ENCODE measurements around the gene FRK. TPM values are rescaled to one million over a fixed set of nuclear protein-coding genes. Genes with fewer than 3 reads are reported as not detected.
"Not testable (repeated sequence)": the region's sequence is repeated elsewhere in the genome, so short reads cannot be mapped to it uniquely, and the experiment has no call there.

Gene FRK
- total and polyA plus RNA-seq, 2 donors, result 0.80 to 0.98 TPM

- DNase-seq (ENCODE audit: low read depth in 6 of 9, low spot score in 9 of 9), result no peak
- Histone ChIP-seq H3K36me3 (ENCODE audit: control insufficient read depth in 2 of 2, insufficient read depth in 2 of 2, low read length in 1 of 2) (no peaks in the 10 kb centered on the region), H3K27me3 (ENCODE audit: control insufficient read depth in 2 of 2, insufficient read depth in 1 of 2, low read length in 1 of 2) (no peaks in the 10 kb centered on the region), H3K4me1 (ENCODE audit: control insufficient read depth in 2 of 2, insufficient read depth in 2 of 2, low read length in 2 of 2) (no peaks in the 10 kb centered on the region), H3K27ac (ENCODE audit: low read depth in 1 of 2, low read length in 1 of 2) (no peak overlapping the region), H3K9me3 (ENCODE audit: control insufficient read depth in 2 of 2, insufficient read depth in 1 of 2, low read length in 1 of 2) (no peaks in the 10 kb centered on the region), H3K4me3 (ENCODE audit: low read length in 2 of 2) (no peak overlapping the region)
- 91% methylated on average over 3 of the region's 3 CpGs for WGBS
Observed at GRCh38 chr6:116047173-116047933, 13.3 kb downstream of the FRK start.

GRCh38 chr6:116046737-116047136 is 14.0 kb downstream of the FRK start:
- no peak overlapping the region for H3K4me3 ChIP-seq (ENCODE audit: low read length in 2 of 2)
- no peak overlapping the region for H3K27ac ChIP-seq (ENCODE audit: low read depth in 1 of 2, low read length in 1 of 2)
- H3K27me3 ChIP-seq (ENCODE audit: control insufficient read depth in 2 of 2, insufficient read depth in 1 of 2, low read length in 1 of 2), result no peaks in the 10 kb centered on the region
- H3K36me3 ChIP-seq (ENCODE audit: control insufficient read depth in 2 of 2, insufficient read depth in 2 of 2, low read length in 1 of 2), result no peaks in the 10 kb centered on the region
- no peaks in the 10 kb centered on the region for H3K4me1 ChIP-seq (ENCODE audit: control insufficient read depth in 2 of 2, insufficient read depth in 2 of 2, low read length in 2 of 2)
- WGBS, result 3% methylated on average over 1 of the region's 1 CpG
- no peaks in the 10 kb centered on the region for H3K9me3 ChIP-seq (ENCODE audit: control insufficient read depth in 2 of 2, insufficient read depth in 1 of 2, low read length in 1 of 2)
- DNase-seq (ENCODE audit: low read depth in 6 of 9, low spot score in 9 of 9), result no peak

- DNase-seq (ENCODE audit: low read depth in 6 of 9, low spot score in 9 of 9); H3K27ac ChIP-seq (ENCODE audit: low read depth in 1 of 2, low read length in 1 of 2): not testable (repeated sequence)
Observed at GRCh38 chr6:116046272-116046671, 14.4 kb downstream of the FRK start.

GRCh38 chr6:116041934-116042333 is 18.8 kb downstream of the FRK start:
- no peaks in the 10 kb centered on the region for H3K9me3 ChIP-seq (ENCODE audit: control insufficient read depth in 2 of 2, insufficient read depth in 1 of 2, low read length in 1 of 2)
- no peak for DNase-seq (ENCODE audit: low read depth in 6 of 9, low spot score in 9 of 9)
- H3K4me3 ChIP-seq (ENCODE audit: low read length in 2 of 2), result no peak overlapping the region
- no peaks in the 10 kb centered on the region for H3K4me1 ChIP-seq (ENCODE audit: control insufficient read depth in 2 of 2, insufficient read depth in 2 of 2, low read length in 2 of 2)
- H3K36me3 ChIP-seq (ENCODE audit: control insufficient read depth in 2 of 2, insufficient read depth in 2 of 2, low read length in 1 of 2), result no peaks in the 10 kb centered on the region
- WGBS, result 92% methylated on average over 5 of the region's 5 CpGs
- no peaks in the 10 kb centered on the region for H3K27me3 ChIP-seq (ENCODE audit: control insufficient read depth in 2 of 2, insufficient read depth in 1 of 2, low read length in 1 of 2)
- H3K27ac ChIP-seq (ENCODE audit: low read depth in 1 of 2, low read length in 1 of 2), result no peak overlapping the region

More at GRCh38 chr6:116046272-116046671, 14.4 kb downstream of the FRK start:
- H3K27me3 ChIP-seq (ENCODE audit: control insufficient read depth in 2 of 2, insufficient read depth in 1 of 2, low read length in 1 of 2); H3K36me3 ChIP-seq (ENCODE audit: control insufficient read depth in 2 of 2, insufficient read depth in 2 of 2, low read length in 1 of 2); H3K9me3 ChIP-seq (ENCODE audit: control insufficient read depth in 2 of 2, insufficient read depth in 1 of 2, low read length in 1 of 2); H3K4me3 ChIP-seq (ENCODE audit: low read length in 2 of 2); H3K4me1 ChIP-seq (ENCODE audit: control insufficient read depth in 2 of 2, insufficient read depth in 2 of 2, low read length in 2 of 2): not testable (repeated sequence)

- Histone ChIP-seq H3K27ac (ENCODE audit: low read depth in 1 of 2, low read length in 1 of 2) (no peak overlapping the region), H3K36me3 (ENCODE audit: control insufficient read depth in 2 of 2, insufficient read depth in 2 of 2, low read length in 1 of 2) (no peaks in the 10 kb centered on the region), H3K27me3 (ENCODE audit: control insufficient read depth in 2 of 2, insufficient read depth in 1 of 2, low read length in 1 of 2) (no peaks in the 10 kb centered on the region), H3K4me1 (ENCODE audit: control insufficient read depth in 2 of 2, insufficient read depth in 2 of 2, low read length in 2 of 2) (no peaks in the 10 kb centered on the region), H3K4me3 (ENCODE audit: low read length in 2 of 2) (no peak overlapping the region), H3K9me3 (ENCODE audit: control insufficient read depth in 2 of 2, insufficient read depth in 1 of 2, low read length in 1 of 2) (no peaks in the 10 kb centered on the region)
- no peak for DNase-seq (ENCODE audit: low read depth in 6 of 9, low spot score in 9 of 9)
- WGBS, result 93% methylated on average over 2 of the region's 2 CpGs
Observed at GRCh38 chr6:116040993-116041392, 19.7 kb downstream of the FRK start.

GRCh38 chr6:116036885-116037284 is 23.8 kb downstream of the FRK start:
- Histone ChIP-seq H3K27me3 (ENCODE audit: control insufficient read depth in 2 of 2, insufficient read depth in 1 of 2, low read length in 1 of 2) (no peaks in the 10 kb centered on the region), H3K4me3 (ENCODE audit: low read length in 2 of 2) (no peak overlapping the region), H3K9me3 (ENCODE audit: control insufficient read depth in 2 of 2, insufficient read depth in 1 of 2, low read length in 1 of 2) (no peaks in the 10 kb centered on the region), H3K4me1 (ENCODE audit: control insufficient read depth in 2 of 2, insufficient read depth in 2 of 2, low read length in 2 of 2) (no peaks in the 10 kb centered on the region), H3K36me3 (ENCODE audit: control insufficient read depth in 2 of 2, insufficient read depth in 2 of 2, low read length in 1 of 2) (no peaks in the 10 kb centered on the region), H3K27ac (ENCODE audit: low read depth in 1 of 2, low read length in 1 of 2) (no peak overlapping the region)
- DNase-seq (ENCODE audit: low read depth in 6 of 9, low spot score in 9 of 9), result no peak

GRCh38 chr6:116036075-116036773 is 24.5 kb downstream of the FRK start:
- no peaks in the 10 kb centered on the region for H3K9me3 ChIP-seq (ENCODE audit: control insufficient read depth in 2 of 2, insufficient read depth in 1 of 2, low read length in 1 of 2)
- no peak for DNase-seq (ENCODE audit: low read depth in 6 of 9, low spot score in 9 of 9)
- H3K27ac ChIP-seq (ENCODE audit: low read depth in 1 of 2, low read length in 1 of 2), result no peak overlapping the region
- 77% methylated on average over 2 of the region's 2 CpGs for WGBS
- no peaks in the 10 kb centered on the region for H3K36me3 ChIP-seq (ENCODE audit: control insufficient read depth in 2 of 2, insufficient read depth in 2 of 2, low read length in 1 of 2)
- H3K4me3 ChIP-seq (ENCODE audit: low read length in 2 of 2), result no peak overlapping the region
- H3K27me3 ChIP-seq (ENCODE audit: control insufficient read depth in 2 of 2, insufficient read depth in 1 of 2, low read length in 1 of 2), result no peaks in the 10 kb centered on the region
- H3K4me1 ChIP-seq (ENCODE audit: control insufficient read depth in 2 of 2, insufficient read depth in 2 of 2, low read length in 2 of 2), result no peaks in the 10 kb centered on the region

- H3K4me1 ChIP-seq (ENCODE audit: control insufficient read depth in 2 of 2, insufficient read depth in 2 of 2, low read length in 2 of 2), result no peaks in the 10 kb centered on the region
- no peaks in the 10 kb centered on the region for H3K36me3 ChIP-seq (ENCODE audit: control insufficient read depth in 2 of 2, insufficient read depth in 2 of 2, low read length in 1 of 2)
- H3K9me3 ChIP-seq (ENCODE audit: control insufficient read depth in 2 of 2, insufficient read depth in 1 of 2, low read length in 1 of 2), result no peaks in the 10 kb centered on the region
- no peak for DNase-seq (ENCODE audit: low read depth in 6 of 9, low spot score in 9 of 9)
- 94% methylated on average over 4 of the region's 4 CpGs for WGBS
- no peaks in the 10 kb centered on the region for H3K27me3 ChIP-seq (ENCODE audit: control insufficient read depth in 2 of 2, insufficient read depth in 1 of 2, low read length in 1 of 2)
- H3K4me3 ChIP-seq (ENCODE audit: low read length in 2 of 2), result no peak overlapping the region
- H3K27ac ChIP-seq (ENCODE audit: low read depth in 1 of 2, low read length in 1 of 2), result no peak overlapping the region
Observed at GRCh38 chr6:116035616-116036015, 25.1 kb downstream of the FRK start.

- H3K4me1 ChIP-seq (ENCODE audit: control insufficient read depth in 2 of 2, insufficient read depth in 2 of 2, low read length in 2 of 2), result no peaks in the 10 kb centered on the region
- DNase-seq (ENCODE audit: low read depth in 6 of 9, low spot score in 9 of 9), result no peak
- no peak overlapping the region for H3K4me3 ChIP-seq (ENCODE audit: low read length in 2 of 2)
- H3K27ac ChIP-seq (ENCODE audit: low read depth in 1 of 2, low read length in 1 of 2), result no peak overlapping the region
- H3K27me3 ChIP-seq (ENCODE audit: control insufficient read depth in 2 of 2, insufficient read depth in 1 of 2, low read length in 1 of 2), result no peaks in the 10 kb centered on the region
- no peaks in the 10 kb centered on the region for H3K9me3 ChIP-seq (ENCODE audit: control insufficient read depth in 2 of 2, insufficient read depth in 1 of 2, low read length in 1 of 2)
- H3K36me3 ChIP-seq (ENCODE audit: control insufficient read depth in 2 of 2, insufficient read depth in 2 of 2, low read length in 1 of 2), result no peaks in the 10 kb centered on the region
- WGBS, result 75% methylated on average over 2 of the region's 2 CpGs
Observed at GRCh38 chr6:116034327-116034726, 26.4 kb downstream of the FRK start.
